ENCODE measurements around the gene CHN2. TPM values are rescaled to one million over a fixed set of nuclear protein-coding genes. Genes with fewer than 3 reads are reported as not detected.
A peak's percentile ranks its signal among the peaks of the same experiment; 100 is the strongest.

The CHN2 gene
- total and polyA plus RNA-seq, 8 donors: 8.2 to 32.9 (median 24.0) TPM

DNA sequence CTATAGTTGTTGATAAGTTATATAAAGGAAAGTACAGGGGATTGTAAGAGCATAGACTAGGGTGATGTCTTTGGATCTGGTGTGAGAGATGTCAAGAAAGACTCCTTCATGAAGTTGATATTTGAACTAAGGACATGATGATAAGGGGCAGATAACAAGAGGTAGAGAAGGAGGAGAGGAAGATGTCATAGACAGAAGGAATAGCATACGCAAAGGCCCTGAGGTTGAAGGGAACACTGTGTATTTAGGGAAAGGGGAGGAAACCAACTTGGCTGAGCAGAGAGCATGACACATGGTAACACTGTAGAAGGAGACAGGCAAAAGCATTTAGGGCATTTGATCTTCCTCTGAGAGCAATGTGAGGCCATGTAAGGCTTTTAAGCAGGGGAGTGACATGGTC, 170.8 kb downstream of the CHN2 start:
- H3K27ac ChIP-seq: no peak overlapping the region
- H3K36me3 ChIP-seq: no peaks in the 10 kb centered on the region
- no peaks in the 10 kb centered on the region for H3K27me3 ChIP-seq
- WGBS, 2 donors: 99 to 100% methylated on average over 1 of the region's 1 CpG
- FAIRE-seq (no peak), ATAC-seq (no peak), DNase-seq (no peak)
- intact Hi-C loops (cut with DNase I): no loop called here
- no peaks in the 10 kb centered on the region for H3K9me3 ChIP-seq
- no peak overlapping the region for H3K4me3 ChIP-seq
- H3K4me1 ChIP-seq: peaks cover 0 to 6% (median 6%) of the 10 kb centered on the region in 3 donors
- TF ChIP-seq, protein P1, sequence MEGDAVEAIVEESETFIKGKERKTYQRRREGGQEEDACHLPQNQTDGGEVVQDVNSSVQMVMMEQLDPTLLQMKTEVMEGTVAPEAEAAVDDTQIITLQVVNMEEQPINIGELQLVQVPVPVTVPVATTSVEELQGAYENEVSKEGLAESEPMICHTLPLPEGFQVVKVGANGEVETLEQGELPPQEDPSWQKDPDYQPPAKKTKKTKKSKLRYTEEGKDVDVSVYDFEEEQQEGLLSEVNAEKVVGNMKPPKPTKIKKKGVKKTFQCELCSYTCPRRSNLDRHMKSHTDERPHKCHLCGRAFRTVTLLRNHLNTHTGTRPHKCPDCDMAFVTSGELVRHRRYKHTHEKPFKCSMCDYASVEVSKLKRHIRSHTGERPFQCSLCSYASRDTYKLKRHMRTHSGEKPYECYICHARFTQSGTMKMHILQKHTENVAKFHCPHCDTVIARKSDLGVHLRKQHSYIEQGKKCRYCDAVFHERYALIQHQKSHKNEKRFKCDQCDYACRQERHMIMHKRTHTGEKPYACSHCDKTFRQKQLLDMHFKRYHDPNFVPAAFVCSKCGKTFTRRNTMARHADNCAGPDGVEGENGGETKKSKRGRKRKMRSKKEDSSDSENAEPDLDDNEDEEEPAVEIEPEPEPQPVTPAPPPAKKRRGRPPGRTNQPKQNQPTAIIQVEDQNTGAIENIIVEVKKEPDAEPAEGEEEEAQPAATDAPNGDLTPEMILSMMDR (IDR thresholded peaks at IDR 0.05): no peak

DNA sequence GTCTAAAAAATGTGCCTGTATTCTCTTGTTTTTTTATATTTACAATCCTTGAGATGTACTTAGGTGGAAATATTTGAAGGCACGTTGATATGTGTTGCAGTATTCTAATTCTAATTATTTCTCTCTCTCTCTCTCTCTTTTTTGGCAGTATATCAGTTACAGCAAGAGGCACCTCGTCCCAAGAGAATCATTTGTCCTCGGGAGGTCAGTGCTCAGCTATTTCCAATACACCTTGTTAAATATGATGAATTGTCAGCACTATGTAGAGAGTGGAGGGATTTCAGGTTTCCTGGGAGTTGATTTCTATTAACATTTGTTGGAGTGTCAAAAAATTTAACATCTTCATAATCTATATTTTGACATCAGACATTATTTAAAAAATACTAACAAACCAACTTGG, 173.2 kb downstream of the CHN2 start:
- DNase-seq: no peak
- ATAC-seq: no peak
- Histone ChIP-seq H3K36me3 (no peaks in the 10 kb centered on the region), H3K9me3 (no peaks in the 10 kb centered on the region), H3K4me1 (peaks cover 0 to 15% (median 10%) of the 10 kb centered on the region in 3 donors), H3K27me3 (no peaks in the 10 kb centered on the region), H3K27ac (no peak overlapping the region), H3K4me3 (no peak overlapping the region)
- TF ChIP-seq, protein P1 (IDR thresholded peaks at IDR 0.05): no peak
- intact Hi-C loops (cut with DNase I): no loop called here
- FAIRE-seq: no peak
- 49 to 52% methylated on average over 3 of the region's 3 CpGs for WGBS, 2 donors

- Histone ChIP-seq H3K27me3 (no peaks in the 10 kb centered on the region), H3K4me3 (no peak overlapping the region), H3K27ac (peak overlapping the region in 3 of 4 donors; percentile 13 to 57 (median 47)), H3K4me1 (peaks cover 0 to 15% (median 10%) of the 10 kb centered on the region in 3 donors), H3K36me3 (no peaks in the 10 kb centered on the region), H3K9me3 (no peaks in the 10 kb centered on the region)
- ATAC-seq (peak; percentile 8 to 48 (median 8)), FAIRE-seq (no peak), DNase-seq (no peak)
- WGBS, 2 donors: 79 to 80% methylated on average over 8 of the region's 8 CpGs
- intact Hi-C loops (cut with DNase I): no loop called here
- TF ChIP-seq, protein P1 (IDR thresholded peaks at IDR 0.05): no peak
Measured at GRCh38 chr7:29369909-29370488, 175.4 kb downstream of the CHN2 start.

DNA sequence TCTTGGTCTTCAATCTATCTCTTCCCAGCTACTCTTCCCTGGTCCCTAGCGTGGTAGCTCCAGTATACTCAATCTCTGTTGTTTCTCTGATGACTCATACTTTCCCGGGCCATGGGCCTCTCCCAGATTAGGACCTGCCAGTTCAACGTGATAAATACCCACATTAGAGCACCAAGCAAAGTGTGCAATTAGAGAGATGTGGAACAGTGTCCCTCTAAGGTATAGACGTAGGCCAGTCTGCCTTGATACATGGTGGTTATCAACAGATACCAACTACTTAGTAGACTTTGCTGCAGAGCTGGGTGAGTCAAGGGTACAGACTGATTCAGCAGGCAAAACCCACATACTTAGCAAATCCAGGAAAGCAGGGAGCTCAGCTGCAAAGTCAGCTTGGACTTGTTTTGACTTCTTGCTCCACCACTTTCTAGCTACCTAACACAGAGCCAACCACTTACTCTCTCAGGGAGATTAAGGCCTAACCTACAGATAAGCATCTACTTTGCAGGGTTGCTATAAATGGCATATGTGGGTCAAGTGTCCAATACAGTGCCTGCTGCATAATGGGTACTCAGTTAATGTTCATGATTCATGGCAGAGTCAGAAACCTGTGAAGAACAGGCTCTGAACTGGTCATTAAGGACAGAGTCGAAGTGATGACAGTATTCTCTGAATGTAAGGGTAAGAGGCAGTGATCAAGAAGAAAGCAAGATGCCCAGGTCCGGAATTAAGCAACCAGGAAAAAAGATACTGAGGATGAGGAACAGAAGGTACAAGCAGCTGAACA, 176.1 kb downstream of the CHN2 start:
- Histone ChIP-seq H3K27ac (peak overlapping the region in 3 of 4 donors; percentile 13 to 57 (median 47)), H3K4me3 (no peak overlapping the region), H3K36me3 (no peaks in the 10 kb centered on the region), H3K4me1 (peaks cover 7 to 16% (median 15%) of the 10 kb centered on the region in 3 donors), H3K9me3 (no peaks in the 10 kb centered on the region), H3K27me3 (no peaks in the 10 kb centered on the region)
- intact Hi-C loops (cut with DNase I): no loop called here
- DNase-seq (peak in 4 of 6 donors; percentile 33 to 66 (median 44)), FAIRE-seq (no peak), ATAC-seq (peak; percentile 87 to 95 (median 92))
- WGBS, 2 donors: 34 to 44% methylated on average over 6 of the region's 6 CpGs
- TF ChIP-seq, protein P1 (IDR thresholded peaks at IDR 0.05): no peak

- ATAC-seq (no peak), FAIRE-seq (no peak), DNase-seq (no peak)
- no peak overlapping the region for H3K27ac ChIP-seq
- H3K4me1 ChIP-seq: peaks cover 15 to 21% (median 21%) of the 10 kb centered on the region in 3 donors
- no peaks in the 10 kb centered on the region for H3K27me3 ChIP-seq
- 86 to 95% methylated on average over 3 of the region's 3 CpGs for WGBS, 2 donors
- intact Hi-C loops (cut with DNase I): no loop called here
- no peaks in the 10 kb centered on the region for H3K36me3 ChIP-seq
- TF ChIP-seq, protein P1 (IDR thresholded peaks at IDR 0.05): no peak
- no peak overlapping the region for H3K4me3 ChIP-seq
- no peaks in the 10 kb centered on the region for H3K9me3 ChIP-seq
Measured at GRCh38 chr7:29371472-29371871, 176.9 kb downstream of the CHN2 start.
